ENCODE measurements around the gene ARL2BP.
"Not testable (repeated sequence)": the region's sequence is repeated elsewhere in the genome, so short reads cannot be mapped to it uniquely, and the experiment has no call there.

ARL2BP gene

DNA sequence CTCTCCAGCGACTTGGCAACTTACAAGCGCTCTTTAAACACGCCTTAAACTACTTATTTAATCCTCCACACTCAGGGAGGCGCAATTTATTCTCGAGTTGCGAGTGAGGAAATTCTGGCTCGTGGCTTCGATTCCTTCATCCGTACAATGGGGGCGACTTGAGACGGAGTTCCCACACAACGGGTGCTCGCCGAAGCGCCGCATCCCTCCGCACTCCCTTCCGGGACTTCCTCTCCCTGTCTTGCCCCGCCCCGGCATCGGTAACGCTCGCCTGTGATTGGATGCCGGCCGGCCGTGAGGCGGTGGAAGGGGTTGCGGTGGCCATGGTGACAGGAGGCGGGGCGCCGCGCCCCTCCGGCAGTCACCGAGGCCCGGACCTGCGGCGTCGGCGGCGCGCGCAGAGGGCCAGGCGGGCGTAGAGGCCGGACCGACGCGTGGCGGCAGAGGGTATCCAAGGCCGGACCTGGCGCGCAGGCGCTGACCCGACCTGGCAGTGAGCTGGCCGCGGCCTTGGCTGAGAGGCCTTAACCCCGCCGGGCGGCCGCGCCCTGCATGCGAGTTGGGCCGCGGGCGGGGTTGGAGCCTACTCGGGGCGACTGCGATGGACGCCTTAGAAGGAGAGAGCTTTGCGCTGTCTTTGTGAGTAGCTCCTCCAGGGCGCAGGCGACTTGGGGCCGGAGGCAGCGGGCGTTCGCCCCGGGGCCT, at the start of gene ARL2BP:
ARL2BP (plus strand) TSS at position 493 of the 705 bp plus-strand sequence; CDS start at position 602, 109 bp downstream.
- Mint-ChIP-seq H3K36me3 (ENCODE audit: low read depth) (peaks cover 14% of the 10 kb centered on the region), H3K27ac (peak within 1 kb of the TSS; percentile 94), H3K4me1 (ENCODE audit: low read depth) (peaks cover 25% of the 10 kb centered on the region), H3K4me3 (peak within 1 kb of the TSS; percentile 95), H3K27me3 (ENCODE audit: low read depth) (no peaks in the 10 kb centered on the region), H3K9me3 (no peaks in the 10 kb centered on the region)
- DNase-seq (ENCODE audit: low spot score), result peak; percentile 98

DNA sequence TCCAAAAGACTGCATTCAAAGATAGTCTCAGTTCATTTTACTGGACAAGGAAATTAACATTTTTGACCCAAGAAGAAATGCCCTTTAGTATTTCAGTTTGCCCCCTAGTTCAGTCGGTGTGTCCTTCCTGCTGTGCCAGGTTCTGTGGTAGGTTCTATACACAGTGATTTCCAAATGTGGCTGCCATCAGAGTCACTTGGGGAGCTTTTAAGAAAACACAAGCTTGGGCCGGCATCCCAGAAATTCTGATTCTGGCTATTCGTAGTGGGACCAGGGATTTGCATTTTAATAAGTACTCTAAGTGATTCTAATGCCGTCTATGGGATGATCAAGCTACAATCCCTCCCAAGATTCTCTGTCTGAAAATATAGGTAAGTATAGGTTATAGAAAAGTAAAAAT, 48.8 kb upstream of the ARL2BP start:
- H3K27ac Mint-ChIP-seq, result no peak overlapping the region
- DNase-seq (ENCODE audit: low spot score), result no peak
- H3K27me3 Mint-ChIP-seq (ENCODE audit: low read depth), result no peaks in the 10 kb centered on the region
- H3K4me3 Mint-ChIP-seq, result no peak overlapping the region
- H3K4me1 Mint-ChIP-seq (ENCODE audit: low read depth), result peaks cover 4% of the 10 kb centered on the region
- H3K36me3 Mint-ChIP-seq (ENCODE audit: low read depth), result peaks cover 7% of the 10 kb centered on the region
- no peaks in the 10 kb centered on the region for H3K9me3 Mint-ChIP-seq

DNA sequence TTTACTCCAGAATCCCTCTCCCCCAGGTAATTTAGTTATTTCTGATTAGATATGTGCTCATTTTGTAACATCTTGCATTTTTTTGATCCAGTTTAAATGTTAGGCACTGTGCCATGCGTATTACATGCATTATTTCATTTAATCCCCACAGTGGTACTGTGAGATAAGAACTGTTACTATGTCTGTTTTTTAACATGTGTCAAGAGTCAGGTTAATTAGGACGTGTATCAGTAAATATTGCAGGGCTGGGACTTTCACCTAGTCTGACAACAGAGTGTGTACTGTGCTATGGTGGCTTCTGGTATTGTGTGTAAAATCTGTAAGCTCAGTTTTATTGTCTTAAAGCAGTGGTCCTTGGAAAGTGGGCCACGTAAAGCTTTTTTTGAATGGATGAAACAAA, 48.3 kb upstream of the ARL2BP start:
- H3K4me3 Mint-ChIP-seq, result no peak overlapping the region
- no peak overlapping the region for H3K27ac Mint-ChIP-seq
- peaks cover 7% of the 10 kb centered on the region for H3K36me3 Mint-ChIP-seq (ENCODE audit: low read depth)
- DNase-seq (ENCODE audit: low spot score), result no peak
- no peaks in the 10 kb centered on the region for H3K9me3 Mint-ChIP-seq
- peaks cover 4% of the 10 kb centered on the region for H3K4me1 Mint-ChIP-seq (ENCODE audit: low read depth)
- H3K27me3 Mint-ChIP-seq (ENCODE audit: low read depth), result no peaks in the 10 kb centered on the region

- H3K9me3 Mint-ChIP-seq; H3K27me3 Mint-ChIP-seq (ENCODE audit: low read depth); DNase-seq (ENCODE audit: low spot score); H3K4me3 Mint-ChIP-seq; H3K27ac Mint-ChIP-seq; H3K4me1 Mint-ChIP-seq (ENCODE audit: low read depth); H3K36me3 Mint-ChIP-seq (ENCODE audit: low read depth): not testable (repeated sequence)
Measured at GRCh38 chr16:57200321-57200720, 44.7 kb upstream of the ARL2BP start.

GRCh38 chr16:57200926-57201325, 44.1 kb upstream of the ARL2BP start:
- H3K36me3 Mint-ChIP-seq (ENCODE audit: low read depth), result peaks cover 15% of the 10 kb centered on the region
- H3K27me3 Mint-ChIP-seq (ENCODE audit: low read depth); H3K9me3 Mint-ChIP-seq; H3K4me1 Mint-ChIP-seq (ENCODE audit: low read depth); DNase-seq (ENCODE audit: low spot score); H3K27ac Mint-ChIP-seq; H3K4me3 Mint-ChIP-seq: not testable (repeated sequence)

- Mint-ChIP-seq H3K27me3 (ENCODE audit: low read depth) (no peaks in the 10 kb centered on the region), H3K9me3 (no peaks in the 10 kb centered on the region), H3K36me3 (ENCODE audit: low read depth) (peaks cover 16% of the 10 kb centered on the region), H3K4me3 (no peak overlapping the region), H3K4me1 (ENCODE audit: low read depth) (no peaks in the 10 kb centered on the region), H3K27ac (no peak overlapping the region)
- DNase-seq (ENCODE audit: low spot score), result no peak
Measured at GRCh38 chr16:57202095-57202886, 42.8 kb upstream of the ARL2BP start.

DNA sequence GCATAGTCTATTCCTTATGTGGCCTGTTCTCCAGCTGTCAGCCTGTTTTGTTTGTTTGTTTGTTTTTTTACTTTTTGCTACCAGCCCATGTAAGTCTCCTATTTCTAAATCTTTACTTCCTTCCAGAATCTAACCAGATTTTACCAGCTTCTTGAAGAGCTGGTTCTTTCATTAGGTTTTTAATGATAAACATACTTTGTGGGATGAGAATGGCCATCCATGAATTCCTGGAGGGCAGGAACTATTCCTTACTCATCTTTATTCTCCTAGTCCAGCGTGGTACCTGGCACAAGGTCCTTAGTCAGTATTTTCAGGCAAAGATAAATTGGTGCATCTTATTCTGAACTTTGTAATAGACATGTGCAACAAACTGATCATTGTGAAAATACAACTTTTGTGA, 41.6 kb upstream of the ARL2BP start:
- DNase-seq (ENCODE audit: low spot score), result no peak
- Mint-ChIP-seq H3K4me3 (no peak overlapping the region), H3K4me1 (ENCODE audit: low read depth) (no peaks in the 10 kb centered on the region), H3K9me3 (no peaks in the 10 kb centered on the region), H3K27ac (no peak overlapping the region), H3K36me3 (ENCODE audit: low read depth) (peaks cover 22% of the 10 kb centered on the region), H3K27me3 (ENCODE audit: low read depth) (no peaks in the 10 kb centered on the region)

DNA sequence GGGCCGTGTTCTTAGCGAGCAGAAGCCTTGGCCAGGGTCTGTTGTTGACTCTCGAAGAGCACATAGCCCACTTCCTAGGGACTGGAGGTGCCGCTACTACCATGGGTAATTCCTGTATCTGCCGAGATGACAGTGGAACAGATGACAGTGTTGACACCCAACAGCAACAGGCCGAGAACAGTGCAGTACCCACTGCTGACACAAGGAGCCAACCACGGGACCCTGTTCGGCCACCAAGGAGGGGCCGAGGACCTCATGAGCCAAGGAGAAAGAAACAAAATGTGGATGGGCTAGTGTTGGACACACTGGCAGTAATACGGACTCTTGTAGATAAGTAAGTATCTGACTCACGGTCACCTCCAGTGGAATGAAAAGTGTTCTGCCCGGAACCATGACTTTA, 40.4 kb upstream of the ARL2BP start:
- Mint-ChIP-seq H3K4me3 (no peak overlapping the region), H3K27me3 (ENCODE audit: low read depth) (no peaks in the 10 kb centered on the region), H3K9me3 (no peaks in the 10 kb centered on the region), H3K27ac (no peak overlapping the region), H3K4me1 (ENCODE audit: low read depth) (no peaks in the 10 kb centered on the region), H3K36me3 (ENCODE audit: low read depth) (peaks cover 25% of the 10 kb centered on the region)
- DNase-seq (ENCODE audit: low spot score), result no peak

DNA sequence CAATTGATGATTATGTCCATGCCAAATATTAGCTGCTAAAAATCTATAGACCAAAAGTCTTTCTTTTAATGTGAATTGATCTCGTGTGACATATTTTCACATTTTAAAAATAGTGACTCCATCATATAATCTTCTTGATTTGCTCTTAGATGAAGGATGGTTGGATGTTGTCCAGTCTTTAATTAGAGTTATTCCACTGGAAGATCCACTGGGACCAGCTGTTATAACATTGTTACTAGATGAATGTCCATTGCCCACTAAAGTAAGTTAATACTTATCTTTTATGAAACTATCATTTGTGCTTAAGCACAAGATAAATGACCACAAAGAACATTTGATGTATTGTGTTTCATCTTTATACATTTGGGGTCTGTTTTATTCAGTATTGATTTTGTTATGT, 36.1 kb upstream of the ARL2BP start:
- Mint-ChIP-seq H3K9me3 (no peaks in the 10 kb centered on the region), H3K27ac (no peak overlapping the region), H3K4me3 (no peak overlapping the region), H3K36me3 (ENCODE audit: low read depth) (peaks cover 49% of the 10 kb centered on the region), H3K27me3 (ENCODE audit: low read depth) (no peaks in the 10 kb centered on the region), H3K4me1 (ENCODE audit: low read depth) (no peaks in the 10 kb centered on the region)
- no peak for DNase-seq (ENCODE audit: low spot score)

- Mint-ChIP-seq H3K36me3 (ENCODE audit: low read depth) (peaks cover 55% of the 10 kb centered on the region), H3K9me3 (peaks cover 6% of the 10 kb centered on the region), H3K4me3 (no peak overlapping the region), H3K4me1 (ENCODE audit: low read depth) (no peaks in the 10 kb centered on the region), H3K27ac (peak overlapping the region; percentile 23), H3K27me3 (ENCODE audit: low read depth) (no peaks in the 10 kb centered on the region)
- no peak for DNase-seq (ENCODE audit: low spot score)
Measured at GRCh38 chr16:57209780-57210179, 35.3 kb upstream of the ARL2BP start.

DNA sequence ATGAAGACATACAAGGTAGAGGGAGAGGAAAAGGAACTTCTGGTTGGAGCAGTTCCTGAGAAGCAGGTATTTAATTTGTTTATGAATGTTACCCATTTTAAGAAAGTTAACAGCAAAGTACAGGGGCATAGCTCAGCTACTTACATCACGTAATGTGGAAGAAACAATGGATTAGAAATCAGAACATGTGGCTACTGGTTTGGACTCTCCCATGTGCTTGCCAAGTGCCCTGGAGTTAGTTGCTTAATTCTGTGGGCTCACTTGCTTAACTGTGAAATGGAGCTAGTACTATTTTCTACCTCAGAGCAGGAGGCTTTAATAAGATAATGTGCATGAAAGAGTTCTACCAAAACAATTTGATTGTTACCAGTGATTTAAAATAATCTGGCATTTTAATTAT, 31.6 kb upstream of the ARL2BP start:
- Mint-ChIP-seq H3K9me3 (peaks cover 36% of the 10 kb centered on the region), H3K4me1 (ENCODE audit: low read depth) (no peaks in the 10 kb centered on the region), H3K4me3 (no peak overlapping the region), H3K27ac (no peak overlapping the region), H3K27me3 (ENCODE audit: low read depth) (no peaks in the 10 kb centered on the region), H3K36me3 (ENCODE audit: low read depth) (peaks cover 73% of the 10 kb centered on the region)
- no peak for DNase-seq (ENCODE audit: low spot score)

- DNase-seq (ENCODE audit: low spot score), result no peak
- peaks cover 47% of the 10 kb centered on the region for H3K9me3 Mint-ChIP-seq
- no peaks in the 10 kb centered on the region for H3K27me3 Mint-ChIP-seq (ENCODE audit: low read depth)
- no peak overlapping the region for H3K4me3 Mint-ChIP-seq
- no peaks in the 10 kb centered on the region for H3K4me1 Mint-ChIP-seq (ENCODE audit: low read depth)
- no peak overlapping the region for H3K27ac Mint-ChIP-seq
- H3K36me3 Mint-ChIP-seq (ENCODE audit: low read depth), result peaks cover 86% of the 10 kb centered on the region
Measured at GRCh38 chr16:57216968-57217367, 28.1 kb upstream of the ARL2BP start.

- Mint-ChIP-seq H3K9me3 (peaks cover 14% of the 10 kb centered on the region), H3K36me3 (ENCODE audit: low read depth) (peaks cover 69% of the 10 kb centered on the region), H3K4me1 (ENCODE audit: low read depth) (no peaks in the 10 kb centered on the region), H3K4me3 (no peak overlapping the region), H3K27ac (no peak overlapping the region), H3K27me3 (ENCODE audit: low read depth) (no peaks in the 10 kb centered on the region)
- DNase-seq (ENCODE audit: low spot score), result no peak
Measured at GRCh38 chr16:57223057-57223456, 22.0 kb upstream of the ARL2BP start.

GRCh38 chr16:57224651-57225335, 20.3 kb upstream of the ARL2BP start:
- H3K9me3 Mint-ChIP-seq, result peaks cover under 1% of the 10 kb centered on the region
- DNase-seq (ENCODE audit: low spot score), result no peak
- H3K4me3 Mint-ChIP-seq, result no peak overlapping the region
- H3K27me3 Mint-ChIP-seq (ENCODE audit: low read depth), result no peaks in the 10 kb centered on the region
- peaks cover 56% of the 10 kb centered on the region for H3K36me3 Mint-ChIP-seq (ENCODE audit: low read depth)
- no peak overlapping the region for H3K27ac Mint-ChIP-seq
- H3K4me1 Mint-ChIP-seq (ENCODE audit: low read depth), result no peaks in the 10 kb centered on the region

Data from T-helper 2 cell treated with Interferon-gamma antibody and Interleukin-4, amounts not matched to agents 5 μg/mL and 100 μg/mL, for 36 hours (primary cell).